GM12875 (cell line): Measurements from ENCODE around the gene VPS13D.
"Not testable (repeated sequence)": the region's sequence is repeated elsewhere in the genome, so short reads cannot be mapped to it uniquely, and the experiment has no call there.

Source experiments
- H3K4me3 ChIP-seq: one replicate; pipeline ENCODE4 v1.5.1; 2011; ENCODE audit warnings: low read depth, low read length, control low read depth
- TF ChIP-seq, protein P1 (sequence below): IDR thresholded peaks from 2 replicates; pipeline ENCODE4 v1.5.1; 2011; ENCODE audit warnings: low read depth, mild to moderate bottlenecking, control low read depth, inconsistent platforms, low read length, moderate library complexity, borderline replicate concordance; ENCODE audit not compliant: insufficient read depth

VPS13D gene

GRCh38 chr1:12519693-12520364, 290.0 kb downstream of the VPS13D start:
- TF ChIP-seq, protein P1, sequence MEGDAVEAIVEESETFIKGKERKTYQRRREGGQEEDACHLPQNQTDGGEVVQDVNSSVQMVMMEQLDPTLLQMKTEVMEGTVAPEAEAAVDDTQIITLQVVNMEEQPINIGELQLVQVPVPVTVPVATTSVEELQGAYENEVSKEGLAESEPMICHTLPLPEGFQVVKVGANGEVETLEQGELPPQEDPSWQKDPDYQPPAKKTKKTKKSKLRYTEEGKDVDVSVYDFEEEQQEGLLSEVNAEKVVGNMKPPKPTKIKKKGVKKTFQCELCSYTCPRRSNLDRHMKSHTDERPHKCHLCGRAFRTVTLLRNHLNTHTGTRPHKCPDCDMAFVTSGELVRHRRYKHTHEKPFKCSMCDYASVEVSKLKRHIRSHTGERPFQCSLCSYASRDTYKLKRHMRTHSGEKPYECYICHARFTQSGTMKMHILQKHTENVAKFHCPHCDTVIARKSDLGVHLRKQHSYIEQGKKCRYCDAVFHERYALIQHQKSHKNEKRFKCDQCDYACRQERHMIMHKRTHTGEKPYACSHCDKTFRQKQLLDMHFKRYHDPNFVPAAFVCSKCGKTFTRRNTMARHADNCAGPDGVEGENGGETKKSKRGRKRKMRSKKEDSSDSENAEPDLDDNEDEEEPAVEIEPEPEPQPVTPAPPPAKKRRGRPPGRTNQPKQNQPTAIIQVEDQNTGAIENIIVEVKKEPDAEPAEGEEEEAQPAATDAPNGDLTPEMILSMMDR: no peak
- H3K4me3 ChIP-seq: no peak overlapping the region

DNA sequence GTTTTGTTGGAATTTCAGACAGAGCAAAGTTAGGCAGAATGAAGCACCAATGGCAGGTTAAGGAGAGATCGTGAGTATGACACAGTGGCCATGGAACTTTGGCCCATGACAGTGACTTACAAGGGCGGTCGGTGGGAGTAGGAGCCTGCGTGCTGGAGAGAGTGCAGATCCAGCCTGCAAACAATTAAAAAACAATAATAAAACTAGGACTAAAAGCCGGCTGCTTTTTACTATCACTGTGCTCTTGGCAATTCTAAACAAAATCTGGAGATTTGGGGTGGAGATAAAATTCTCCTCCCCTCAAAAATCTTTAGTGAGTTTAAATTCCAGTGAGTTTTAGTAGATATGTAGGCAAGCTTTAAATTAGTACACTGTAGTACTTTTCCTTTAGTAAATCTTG, 291.3 kb downstream of the VPS13D start:
- no peak overlapping the region for H3K4me3 ChIP-seq
- TF ChIP-seq, protein P1: no peak

DNA sequence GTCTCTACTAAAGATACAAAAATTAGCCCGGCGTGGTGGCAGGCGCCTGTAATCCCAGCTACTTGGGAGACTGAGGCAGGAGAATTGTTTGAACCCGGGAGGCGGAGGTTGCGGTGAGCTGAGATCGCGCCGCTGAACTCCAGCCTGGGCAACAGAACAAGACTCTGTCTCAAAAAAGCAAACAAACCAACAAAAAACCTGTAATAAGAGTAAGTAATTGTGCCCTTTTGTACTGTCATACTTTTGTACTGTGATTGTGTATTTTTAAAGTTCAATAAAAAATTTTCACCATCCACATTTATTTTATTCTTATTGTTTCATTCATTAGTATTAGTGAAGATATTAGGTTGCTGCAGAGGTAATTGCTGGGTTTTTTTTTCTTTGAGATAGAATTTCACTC, 292.9 kb downstream of the VPS13D start:
- H3K4me3 ChIP-seq: not testable (repeated sequence)

DNA sequence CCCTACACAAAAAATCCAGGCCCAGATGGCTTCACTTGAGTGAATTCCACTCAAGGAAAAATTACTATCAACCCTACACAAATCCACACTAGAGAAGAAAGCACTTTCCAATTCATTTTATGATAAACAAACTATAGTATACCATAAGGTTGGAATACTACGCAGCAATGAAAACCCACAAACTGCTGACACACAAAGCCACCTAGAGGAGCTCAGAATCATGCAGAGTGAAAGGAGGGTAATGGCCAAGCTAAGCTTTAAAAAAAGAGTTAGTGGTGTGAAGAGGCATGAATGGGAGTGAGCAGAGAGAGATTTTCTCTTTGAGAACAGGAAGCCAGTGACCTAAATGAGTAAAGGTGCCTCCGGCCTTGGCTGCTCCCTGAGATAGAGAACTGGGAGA, 294.4 kb downstream of the VPS13D start:
- TF ChIP-seq, protein P1: no peak
- no peak overlapping the region for H3K4me3 ChIP-seq

- TF ChIP-seq, protein P1: no peak
These were observed 295.7 kb downstream of the VPS13D start for GRCh38 chr1:12525311-12526181.

GRCh38 chr1:12527564-12527963, 297.7 kb downstream of the VPS13D start:
- TF ChIP-seq, protein P1: no peak
- H3K4me3 ChIP-seq: no peak overlapping the region

More at GRCh38 chr1:12525311-12526181, 295.7 kb downstream of the VPS13D start:
- no peak overlapping the region for H3K4me3 ChIP-seq

DNA sequence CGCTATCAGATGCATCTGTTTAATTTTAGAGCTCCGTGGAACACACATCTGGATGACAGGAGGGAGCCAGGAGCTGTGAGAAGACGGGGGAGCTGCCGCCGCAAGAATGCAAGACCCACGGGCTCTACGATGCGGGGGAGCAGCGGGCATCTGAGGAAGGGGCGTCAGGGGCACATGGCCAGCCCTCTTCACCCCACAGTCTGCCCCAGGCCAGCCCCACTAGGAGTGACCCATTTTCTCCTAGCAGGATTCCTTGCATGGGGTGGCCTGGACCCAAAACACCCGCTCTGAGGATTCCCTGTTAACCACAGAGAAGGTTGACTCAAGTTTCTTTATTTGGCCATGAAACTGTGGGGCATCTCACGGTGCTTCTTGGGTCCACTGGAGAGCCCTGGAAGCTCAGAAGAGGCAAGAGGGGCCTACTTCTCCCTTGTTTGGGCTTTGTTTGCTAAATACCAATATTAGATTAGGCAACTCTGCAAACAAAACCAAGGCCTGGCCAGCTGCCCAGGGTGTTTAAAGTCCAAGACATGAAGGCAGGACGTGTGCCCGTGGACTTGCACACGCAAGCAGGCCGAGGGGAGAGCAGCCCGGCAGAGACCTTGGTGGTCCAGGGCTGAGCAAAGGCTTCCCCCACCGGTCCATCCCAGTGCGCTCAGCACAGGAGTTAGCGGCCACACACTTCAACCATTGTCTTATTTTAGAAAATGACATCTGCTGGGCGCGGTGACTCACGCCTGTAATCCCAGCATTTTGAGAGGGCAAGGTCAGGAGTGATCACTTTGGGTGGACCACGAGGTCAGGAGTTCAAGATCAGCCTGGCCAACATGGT, 298.4 kb downstream of the VPS13D start:
- TF ChIP-seq, protein P1: no peak
- H3K4me3 ChIP-seq: no peak overlapping the region
